ENCODE data around the gene BAD. TPM values are rescaled to one million over a fixed set of nuclear protein-coding genes. Genes with fewer than 3 reads are reported as not detected.
A peak's percentile ranks its signal among the peaks of the same experiment; 100 is the strongest.

BAD gene
- total RNA-seq, 3 donors from 2014 or later (not counting 1 experiment from before 2014, with no cell fraction given) = 30.6 to 35.8 (median 31.6) TPM

- WGBS (ENCODE audit: insufficient coverage) = 94% methylated on average over 11 of the region's 11 CpGs
Observed at GRCh38 chr11:64330888-64331287, 46.4 kb upstream of the BAD start.

GRCh38 chr11:64327993-64328392 lies 43.5 kb upstream of the BAD start:
- no peak overlapping the region for H3K27ac ChIP-seq (ENCODE audit: low read length)
- no peaks in the 10 kb centered on the region for H3K27me3 Mint-ChIP-seq (ENCODE audit: low read depth in 2 of 2)
- TF ChIP-seq CTCF (IDR thresholded peaks at IDR 0.05) = no peak
- peaks cover 28% of the 10 kb centered on the region for H3K4me1 ChIP-seq (ENCODE audit: control insufficient read depth, insufficient read depth, low read length)
- peaks cover 13 to 28% of the 10 kb centered on the region in 2 donors for H3K4me1 Mint-ChIP-seq
- H3K27me3 ChIP-seq (ENCODE audit: control insufficient read depth, insufficient read depth, low read length) = no peaks in the 10 kb centered on the region
- H3K36me3 ChIP-seq (ENCODE audit: control insufficient read depth, insufficient read depth, low read length) = no peaks in the 10 kb centered on the region
- DNase-seq = no peak
- H3K4me3 Mint-ChIP-seq = no peak overlapping the region
- no peaks in the 10 kb centered on the region for H3K36me3 Mint-ChIP-seq
- ATAC-seq = no peak
- H3K9me3 Mint-ChIP-seq = no peaks in the 10 kb centered on the region
- intact Hi-C loops (cut with micrococcal nuclease) = no loop called here
- peak overlapping the region in 1 of 2 donors; percentile 41 for H3K27ac Mint-ChIP-seq
- 98% methylated on average over 3 of the region's 3 CpGs for WGBS (ENCODE audit: insufficient coverage)
- no peak overlapping the region for H3K4me3 ChIP-seq (ENCODE audit: low read length)
- H3K9me3 ChIP-seq (ENCODE audit: control insufficient read depth, insufficient read depth, low read length) = no peaks in the 10 kb centered on the region

More at GRCh38 chr11:64330888-64331287, 46.4 kb upstream of the BAD start:
- peak overlapping the region; percentile 81 to 82 for H3K27ac Mint-ChIP-seq
- Histone ChIP-seq H3K27ac (ENCODE audit: low read length) (no peak overlapping the region), H3K9me3 (ENCODE audit: control insufficient read depth, insufficient read depth, low read length) (no peaks in the 10 kb centered on the region), H3K27me3 (ENCODE audit: control insufficient read depth, insufficient read depth, low read length) (no peaks in the 10 kb centered on the region), H3K4me3 (ENCODE audit: low read length) (no peak overlapping the region), H3K4me1 (ENCODE audit: control insufficient read depth, insufficient read depth, low read length) (peaks cover 40% of the 10 kb centered on the region), H3K36me3 (ENCODE audit: control insufficient read depth, insufficient read depth, low read length) (no peaks in the 10 kb centered on the region)
- DNase-seq = no peak
- no peak overlapping the region for H3K4me3 Mint-ChIP-seq
- peaks cover 13 to 35% of the 10 kb centered on the region in 2 donors for H3K4me1 Mint-ChIP-seq
- intact Hi-C loops (cut with micrococcal nuclease) = loop anchor here (1.0 kb wide), 1 partner anchor 13 kb away; the partner anchor contains the start of gene PRDX5
- ATAC-seq = no peak
- H3K9me3 Mint-ChIP-seq = no peaks in the 10 kb centered on the region
- H3K27me3 Mint-ChIP-seq (ENCODE audit: low read depth in 2 of 2) = no peaks in the 10 kb centered on the region
- no peak for TF ChIP-seq CTCF (IDR thresholded peaks at IDR 0.05)
- H3K36me3 Mint-ChIP-seq = no peaks in the 10 kb centered on the region

DNA sequence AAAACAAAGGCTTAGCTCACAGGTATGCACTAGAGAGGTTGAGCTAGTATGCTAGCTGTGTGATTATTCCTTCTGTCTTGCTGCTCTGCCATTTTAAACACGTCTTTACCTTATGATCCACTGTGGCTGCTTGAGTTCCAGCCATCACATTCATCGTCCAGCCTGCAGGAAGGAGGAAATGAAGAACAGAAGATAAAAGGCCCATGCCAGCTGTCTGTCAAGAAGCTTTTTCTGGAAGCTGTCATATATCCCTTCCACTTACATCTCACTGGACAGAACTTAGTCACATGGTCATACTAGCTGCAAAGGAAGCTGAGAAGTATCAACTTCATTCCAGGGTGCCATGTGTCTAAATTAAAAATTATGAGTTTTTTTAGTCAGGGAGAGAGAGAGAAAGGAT lies 42.9 kb upstream of the BAD start:
- no peaks in the 10 kb centered on the region for H3K27me3 Mint-ChIP-seq (ENCODE audit: low read depth in 2 of 2)
- Histone ChIP-seq H3K4me3 (ENCODE audit: low read length) (no peak overlapping the region), H3K27ac (ENCODE audit: low read length) (no peak overlapping the region), H3K36me3 (ENCODE audit: control insufficient read depth, insufficient read depth, low read length) (peaks cover 4% of the 10 kb centered on the region), H3K27me3 (ENCODE audit: control insufficient read depth, insufficient read depth, low read length) (no peaks in the 10 kb centered on the region), H3K9me3 (ENCODE audit: control insufficient read depth, insufficient read depth, low read length) (no peaks in the 10 kb centered on the region), H3K4me1 (ENCODE audit: control insufficient read depth, insufficient read depth, low read length) (peaks cover 21% of the 10 kb centered on the region)
- no peak overlapping the region for H3K4me3 Mint-ChIP-seq
- WGBS (ENCODE audit: insufficient coverage) = 96% methylated on average over 2 of the region's 2 CpGs
- ATAC-seq = no peak
- DNase-seq = no peak
- H3K4me1 Mint-ChIP-seq = peaks cover 13 to 28% of the 10 kb centered on the region in 2 donors
- H3K27ac Mint-ChIP-seq = peak overlapping the region in 1 of 2 donors; percentile 41
- intact Hi-C loops (cut with micrococcal nuclease) = no loop called here
- TF ChIP-seq CTCF (IDR thresholded peaks at IDR 0.05) = no peak
- H3K9me3 Mint-ChIP-seq = no peaks in the 10 kb centered on the region
- H3K36me3 Mint-ChIP-seq = no peaks in the 10 kb centered on the region

Data from natural killer cell (primary cell).